GM12865 (cell line): ENCODE measurements around the gene BRINP3.
"Not testable (repeated sequence)": the region's sequence is repeated elsewhere in the genome, so short reads cannot be mapped to it uniquely, and the experiment has no call there.

ENCODE experiments used
- DNase-seq: peaks from one replicate; pipeline ENCODE4 v3.0.0; 2010; ENCODE audit warnings: low read depth
- H3K4me3 ChIP-seq: 2 replicates; pipeline ENCODE4 v1.5.1; 2011; ENCODE audit warnings: mild to moderate bottlenecking, low read depth, low read length, control low read depth
- TF ChIP-seq, protein P1 (sequence below): IDR thresholded peaks from 2 replicates; pipeline ENCODE4 v1.5.1; 2011; ENCODE audit warnings: low read length, control low read depth, low read depth, inconsistent platforms; ENCODE audit not compliant: insufficient read depth; ENCODE audit errors: missing control alignments

The BRINP3 gene

DNA sequence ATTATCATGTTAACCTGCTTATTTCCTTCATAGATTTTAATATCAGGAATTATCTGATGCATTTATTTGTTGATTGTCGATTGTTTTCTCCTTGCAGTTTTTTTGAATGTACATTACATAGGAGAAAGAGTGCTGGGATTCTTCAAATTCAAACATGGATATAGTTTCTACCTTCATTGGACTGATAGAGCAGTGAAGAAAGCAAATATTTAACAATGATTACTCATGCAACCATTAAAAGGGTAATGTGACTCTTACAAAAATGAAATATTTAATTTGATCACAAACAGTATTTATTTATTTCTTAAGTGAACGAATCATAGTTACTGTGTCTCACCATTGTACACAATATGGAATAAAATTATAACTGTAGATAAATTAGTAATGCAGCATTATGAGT is 350.9 kb downstream of the BRINP3 start:
- DNase-seq, result no peak
- no peak overlapping the region for H3K4me3 ChIP-seq
- TF ChIP-seq, protein P1, sequence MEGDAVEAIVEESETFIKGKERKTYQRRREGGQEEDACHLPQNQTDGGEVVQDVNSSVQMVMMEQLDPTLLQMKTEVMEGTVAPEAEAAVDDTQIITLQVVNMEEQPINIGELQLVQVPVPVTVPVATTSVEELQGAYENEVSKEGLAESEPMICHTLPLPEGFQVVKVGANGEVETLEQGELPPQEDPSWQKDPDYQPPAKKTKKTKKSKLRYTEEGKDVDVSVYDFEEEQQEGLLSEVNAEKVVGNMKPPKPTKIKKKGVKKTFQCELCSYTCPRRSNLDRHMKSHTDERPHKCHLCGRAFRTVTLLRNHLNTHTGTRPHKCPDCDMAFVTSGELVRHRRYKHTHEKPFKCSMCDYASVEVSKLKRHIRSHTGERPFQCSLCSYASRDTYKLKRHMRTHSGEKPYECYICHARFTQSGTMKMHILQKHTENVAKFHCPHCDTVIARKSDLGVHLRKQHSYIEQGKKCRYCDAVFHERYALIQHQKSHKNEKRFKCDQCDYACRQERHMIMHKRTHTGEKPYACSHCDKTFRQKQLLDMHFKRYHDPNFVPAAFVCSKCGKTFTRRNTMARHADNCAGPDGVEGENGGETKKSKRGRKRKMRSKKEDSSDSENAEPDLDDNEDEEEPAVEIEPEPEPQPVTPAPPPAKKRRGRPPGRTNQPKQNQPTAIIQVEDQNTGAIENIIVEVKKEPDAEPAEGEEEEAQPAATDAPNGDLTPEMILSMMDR, result no peak

DNA sequence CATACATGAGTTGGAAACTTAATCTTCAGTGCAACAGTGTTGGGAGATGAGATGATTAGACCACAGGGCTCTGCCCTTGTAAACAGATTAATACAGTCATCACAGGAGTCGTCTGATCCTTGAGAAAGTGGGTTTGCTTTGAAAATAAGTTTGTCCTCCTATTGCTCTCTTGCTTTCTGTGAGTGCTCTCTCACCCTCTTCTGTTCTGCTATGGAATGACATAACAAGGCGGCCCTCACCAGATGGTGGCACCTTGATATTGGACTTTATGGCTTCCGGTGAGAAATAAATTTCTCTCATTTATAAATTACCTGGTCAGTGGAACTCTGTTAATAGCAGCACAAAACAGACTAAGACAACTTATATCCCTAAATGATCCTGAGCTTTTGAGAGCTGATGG is 353.6 kb downstream of the BRINP3 start:
- no peak for DNase-seq
- no peak overlapping the region for H3K4me3 ChIP-seq
- TF ChIP-seq, protein P1, result no peak

DNA sequence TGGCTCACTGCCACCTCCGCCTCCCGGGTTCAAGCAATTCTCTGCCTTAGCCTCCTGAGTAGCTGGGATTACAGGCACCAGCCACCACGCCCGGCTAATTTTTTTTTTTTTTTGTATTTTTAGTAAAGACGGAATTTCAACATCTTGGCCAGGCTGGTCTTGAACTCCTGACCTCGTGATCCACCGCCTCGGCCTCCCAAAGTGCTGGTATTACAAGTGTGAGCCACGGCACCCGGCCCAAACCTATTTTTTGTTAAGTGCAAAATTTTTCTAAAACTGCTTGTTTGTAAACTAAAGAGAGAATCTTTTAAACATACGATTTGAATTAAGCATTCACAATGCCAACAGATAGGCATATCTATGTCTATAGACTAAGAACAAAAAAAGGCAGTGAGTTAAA is 357.1 kb downstream of the BRINP3 start:
- H3K4me3 ChIP-seq, DNase-seq: not testable (repeated sequence)

DNA sequence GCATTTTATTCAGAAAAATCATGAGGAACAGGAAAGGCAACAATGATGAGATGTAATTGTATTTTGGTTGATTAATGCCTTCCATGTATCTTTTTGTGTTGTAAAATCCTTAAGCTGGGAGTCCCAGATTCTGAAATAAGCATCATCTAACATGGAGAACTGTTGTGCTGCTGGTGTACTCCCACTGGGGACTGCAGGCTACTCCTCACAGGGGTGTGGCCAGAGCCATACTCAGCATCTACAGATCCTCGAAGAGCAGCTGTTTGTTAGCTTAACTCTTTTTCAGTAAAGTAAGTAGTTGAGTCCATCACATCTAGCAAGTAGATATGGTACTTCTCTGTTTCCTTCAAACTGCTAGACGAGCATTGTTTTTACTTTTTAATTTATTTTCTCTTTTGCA is 358.0 kb downstream of the BRINP3 start:
- no peak overlapping the region for H3K4me3 ChIP-seq
- TF ChIP-seq, protein P1, result no peak
- DNase-seq, result no peak

DNA sequence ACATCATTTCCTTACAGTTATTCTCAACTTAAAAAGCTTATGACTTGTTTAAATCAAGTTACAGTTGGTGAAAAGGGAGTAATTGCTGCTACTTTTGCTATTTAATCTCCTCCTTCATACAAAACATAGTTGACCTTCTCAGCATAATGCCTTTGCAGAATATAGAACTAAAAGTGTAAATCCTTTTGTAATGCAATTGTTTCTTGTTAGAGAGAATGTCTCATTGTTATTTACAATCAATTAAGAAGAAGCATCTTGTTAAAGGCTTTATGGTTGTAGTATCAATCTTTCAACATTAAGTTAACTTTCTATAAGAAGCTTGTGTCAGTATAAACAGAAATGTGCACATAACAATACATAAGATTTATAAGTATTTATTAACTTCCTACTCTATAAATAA is 360.7 kb downstream of the BRINP3 start:
- TF ChIP-seq, protein P1, result no peak
- H3K4me3 ChIP-seq, result no peak overlapping the region
- no peak for DNase-seq

DNA sequence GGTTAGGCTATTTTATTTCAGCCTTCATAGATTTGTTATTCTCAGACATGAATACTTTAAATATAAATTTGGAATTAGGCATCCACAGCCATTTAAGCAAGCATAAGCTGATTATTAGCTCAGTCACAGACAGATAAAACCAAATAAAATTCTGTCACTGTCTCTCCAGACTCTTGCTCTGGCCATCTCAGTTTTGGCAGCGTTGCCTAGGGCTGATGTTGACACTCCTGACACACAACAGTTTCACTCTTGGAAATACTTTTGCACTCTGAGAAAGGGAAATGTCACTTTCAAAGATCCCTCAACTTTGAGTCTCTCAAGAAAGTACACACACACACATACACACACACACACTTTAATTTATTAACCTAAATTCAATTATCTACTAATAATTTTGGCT is 372.7 kb downstream of the BRINP3 start:
- DNase-seq, result no peak
- TF ChIP-seq, protein P1, result no peak

DNA sequence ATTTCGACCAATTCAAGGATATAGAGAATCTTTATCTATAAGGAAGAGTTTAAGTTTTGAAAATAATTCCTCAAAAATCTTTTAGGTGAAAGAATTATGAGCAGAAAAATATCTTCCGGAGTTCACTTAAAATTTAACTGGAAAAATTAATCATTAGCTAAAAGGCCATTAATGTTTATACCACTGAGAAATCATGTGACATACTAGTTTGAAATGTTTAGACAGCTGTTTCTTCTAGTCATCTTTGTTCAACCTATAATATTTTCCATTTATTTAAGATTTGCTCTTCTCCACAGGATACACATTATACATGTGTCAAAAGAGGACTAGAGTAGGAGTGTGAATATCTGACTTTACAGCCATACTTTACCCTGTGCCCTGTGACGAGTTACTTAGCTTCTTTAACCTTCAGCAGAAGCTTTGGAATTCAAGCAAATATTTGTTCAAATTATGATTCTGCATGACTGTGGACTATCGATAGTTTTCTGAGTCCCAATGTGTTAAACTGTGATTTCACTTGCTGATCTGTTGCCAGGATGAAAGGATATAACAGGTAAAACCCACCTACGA is 374.8 kb downstream of the BRINP3 start:
- TF ChIP-seq, protein P1, result no peak
- no peak overlapping the region for H3K4me3 ChIP-seq
- DNase-seq, result no peak

More for the DNA sequence above, 372.7 kb downstream of the BRINP3 start:
- H3K4me3 ChIP-seq, result no peak overlapping the region
